SH-SY5Y (cell line): Measurements from ENCODE around the gene COX7B2.

Experiments
- GATA2 ChIP-seq: IDR thresholded peaks from 2 replicates; pipeline ENCODE4 v1.6.1; 2011; ENCODE audit warnings: mild to moderate bottlenecking, low read depth, low read length
- GATA3 ChIP-seq: IDR thresholded peaks from 2 replicates; pipeline ENCODE4 v1.6.1; 2011; ENCODE audit warnings: low read depth, mild to moderate bottlenecking, low read length, moderate library complexity

DNA sequence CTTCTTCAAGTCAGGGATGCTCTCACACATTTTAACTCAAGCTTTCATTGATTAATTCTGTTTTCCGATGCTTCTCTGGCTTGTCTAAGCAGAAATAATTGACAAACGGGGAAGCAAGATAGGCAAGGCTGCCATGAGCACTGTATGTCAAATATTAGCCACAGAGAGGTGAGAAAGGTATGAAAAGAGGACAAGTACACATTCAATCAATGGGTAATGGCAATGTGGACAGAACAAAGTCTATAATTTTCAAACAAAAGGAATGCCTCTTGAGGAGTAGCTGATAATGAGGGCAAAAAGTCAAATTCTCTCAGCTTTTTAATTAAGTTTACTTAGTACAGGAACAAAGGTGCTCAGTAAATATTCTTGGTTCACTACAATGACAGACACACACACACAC lies 19.6 kb downstream of the COX7B2 start:
- TF ChIP-seq GATA2 (no peak), GATA3 (no peak)
